Measurements from ENCODE around the gene COL27A1.

The COL27A1 gene

GRCh38 chr9:114287763-114288192, 132.4 kb downstream of the COL27A1 start:
- no peak for DNase-seq (ENCODE audit: low read depth)

DNA sequence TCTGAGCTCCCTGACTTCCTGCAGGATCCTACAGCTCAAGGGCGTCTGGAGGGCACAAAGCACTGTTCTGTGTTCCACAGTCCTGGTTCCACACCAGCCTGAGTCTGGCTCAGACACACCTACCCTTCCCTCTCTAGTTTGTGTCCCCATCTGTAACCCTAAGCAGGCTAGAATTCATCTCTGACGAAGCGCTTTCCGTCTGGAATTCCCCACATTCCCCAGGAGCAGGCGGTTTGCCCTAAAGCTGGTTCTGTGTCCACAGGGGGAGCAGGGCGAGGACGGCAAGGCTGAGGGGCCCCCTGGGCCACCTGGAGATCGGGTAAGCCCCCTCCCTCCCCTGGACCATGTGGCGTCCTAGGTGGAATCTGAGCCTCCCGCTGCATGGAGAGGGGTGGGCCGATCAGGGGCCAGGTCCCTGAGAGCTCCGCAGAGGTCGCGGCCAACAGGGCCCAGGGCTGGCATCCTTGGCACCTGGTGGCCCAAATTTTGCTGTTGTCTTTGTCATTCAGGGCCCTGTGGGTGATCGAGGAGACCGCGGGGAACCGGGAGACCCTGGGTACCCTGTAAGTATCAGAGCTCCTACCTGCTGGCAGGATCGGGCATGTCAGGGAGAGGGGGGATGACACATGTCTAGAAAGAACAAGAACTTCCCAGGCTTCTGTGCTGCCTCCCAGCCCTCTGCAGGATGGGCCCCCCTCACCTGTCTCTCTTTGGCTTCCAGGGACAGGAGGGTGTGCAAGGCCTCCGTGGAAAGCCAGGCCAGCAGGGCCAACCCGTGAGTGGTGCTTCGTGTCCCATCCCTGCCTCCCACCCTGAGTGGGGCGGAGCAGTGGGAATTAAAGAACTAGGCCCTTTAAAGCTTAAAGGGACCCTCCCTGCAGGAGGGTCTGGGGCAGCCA, 133.1 kb downstream of the COL27A1 start:
- peak; percentile 89 for DNase-seq (ENCODE audit: low read depth)

DNA sequence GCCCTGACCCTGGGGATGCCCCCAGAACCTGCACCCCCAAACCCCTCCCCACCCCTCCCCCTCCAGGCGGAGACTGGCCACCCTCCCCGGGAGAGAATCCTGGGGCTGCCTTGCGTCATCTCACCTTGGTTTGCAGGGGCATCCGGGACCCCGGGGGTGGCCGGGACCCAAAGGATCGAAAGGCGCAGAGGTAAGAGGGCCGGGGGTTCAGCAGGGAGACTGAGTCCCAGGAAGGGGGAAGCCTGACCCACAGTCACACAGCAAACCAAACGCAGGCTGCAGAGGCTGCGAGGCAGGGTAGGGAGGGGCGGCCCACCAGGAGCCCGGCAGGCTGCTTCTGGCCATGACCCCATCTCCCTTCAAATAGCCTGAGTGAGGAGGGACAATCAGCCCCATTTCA, 133.8 kb downstream of the COL27A1 start:
- no peak for DNase-seq (ENCODE audit: low read depth)

DNA sequence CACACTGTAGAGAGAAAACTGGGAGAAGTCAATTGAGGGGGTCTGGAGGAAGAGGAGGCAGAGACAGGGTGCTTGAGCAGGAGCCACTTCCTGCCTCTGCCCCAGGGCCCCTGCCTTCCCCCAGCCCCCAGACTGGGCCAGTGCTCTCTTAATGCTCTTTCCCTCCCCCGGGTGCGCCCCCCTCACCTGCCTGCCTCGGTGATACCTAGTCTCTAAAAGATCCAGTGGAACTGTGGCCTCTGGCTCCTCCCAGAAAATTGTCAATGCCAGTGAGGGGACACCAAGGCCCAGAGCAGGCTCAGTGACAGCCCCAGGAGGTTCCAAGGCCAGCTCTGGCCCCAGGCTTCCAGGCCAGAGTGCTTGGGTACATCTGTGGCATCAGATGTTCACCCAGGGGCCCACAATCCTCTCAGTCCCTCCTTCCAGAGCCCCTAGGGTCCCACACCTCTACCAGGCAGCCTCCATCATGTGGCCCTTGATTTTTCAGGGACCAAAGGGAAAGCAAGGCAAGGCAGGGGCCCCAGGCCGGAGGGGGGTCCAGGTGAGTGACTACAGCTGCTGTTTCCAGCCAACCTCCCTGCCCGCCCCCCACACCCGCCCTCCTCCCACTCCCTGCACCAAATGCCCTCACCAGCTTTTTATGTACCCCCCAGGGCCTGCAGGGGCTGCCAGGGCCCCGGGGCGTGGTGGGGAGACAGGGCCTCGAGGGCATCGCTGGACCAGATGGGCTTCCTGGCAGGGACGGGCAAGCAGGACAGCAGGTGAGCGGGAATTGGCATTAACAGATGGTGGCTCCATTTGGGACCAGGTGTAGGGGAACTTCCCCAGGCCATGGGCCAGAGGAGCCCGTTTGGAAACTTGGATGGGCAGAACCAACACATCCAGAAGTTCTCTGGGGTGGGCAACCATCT, 134.5 kb downstream of the COL27A1 start:
- DNase-seq (ENCODE audit: low read depth) = no peak

DNA sequence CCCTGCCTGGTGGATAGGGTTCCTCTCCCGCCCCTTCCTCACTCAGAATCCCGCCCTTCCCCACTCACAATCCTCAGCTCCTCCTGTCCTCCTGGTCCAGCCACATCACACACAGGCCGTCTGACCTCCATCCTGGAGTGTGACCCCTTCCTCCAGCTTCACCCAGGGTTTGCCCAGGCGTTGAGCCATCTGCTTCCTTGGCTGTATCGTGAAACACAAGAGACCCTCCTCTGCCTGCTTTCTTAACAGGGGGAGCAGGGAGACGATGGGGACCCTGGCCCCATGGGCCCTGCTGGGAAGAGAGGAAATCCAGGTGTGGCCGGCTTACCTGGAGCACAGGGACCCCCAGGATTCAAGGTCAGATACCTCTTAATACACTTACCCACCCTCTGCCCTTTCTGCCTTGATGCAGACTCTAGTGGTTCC, 135.2 kb downstream of the COL27A1 start:
- DNase-seq (ENCODE audit: low read depth) = no peak

DNA sequence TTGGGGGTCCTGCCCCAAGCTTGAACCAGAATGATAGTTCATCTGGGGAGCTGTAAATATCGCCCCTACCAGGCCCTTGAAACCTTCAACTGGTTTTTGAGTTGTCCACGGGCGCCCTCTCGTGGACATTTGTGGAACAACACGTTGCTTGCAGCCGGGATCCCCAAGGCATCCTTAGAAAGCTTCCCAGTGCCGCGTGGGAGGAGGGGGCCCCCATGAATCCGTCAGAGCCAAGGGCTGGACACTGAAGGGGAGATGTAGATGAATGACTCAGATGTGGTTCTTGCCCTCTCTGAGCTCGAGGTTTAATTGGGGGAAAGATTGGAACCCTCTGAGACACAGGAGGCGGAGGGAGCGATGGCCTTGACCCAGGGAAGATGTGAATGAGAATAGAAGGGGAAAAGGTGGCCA, 135.7 kb downstream of the COL27A1 start:
- DNase-seq (ENCODE audit: low read depth) = peak; percentile 76

- no peak for DNase-seq (ENCODE audit: low read depth)
Measured at GRCh38 chr9:114291886-114292590, 136.7 kb downstream of the COL27A1 start.

- no peak for DNase-seq (ENCODE audit: low read depth)
Measured at GRCh38 chr9:114294664-114295063, 139.3 kb downstream of the COL27A1 start.

- no peak for DNase-seq (ENCODE audit: low read depth)
Measured at GRCh38 chr9:114296338-114296737, 141.0 kb downstream of the COL27A1 start.

GRCh38 chr9:114299286-114300152, 144.2 kb downstream of the COL27A1 start:
- no peak for DNase-seq (ENCODE audit: low read depth)

DNA sequence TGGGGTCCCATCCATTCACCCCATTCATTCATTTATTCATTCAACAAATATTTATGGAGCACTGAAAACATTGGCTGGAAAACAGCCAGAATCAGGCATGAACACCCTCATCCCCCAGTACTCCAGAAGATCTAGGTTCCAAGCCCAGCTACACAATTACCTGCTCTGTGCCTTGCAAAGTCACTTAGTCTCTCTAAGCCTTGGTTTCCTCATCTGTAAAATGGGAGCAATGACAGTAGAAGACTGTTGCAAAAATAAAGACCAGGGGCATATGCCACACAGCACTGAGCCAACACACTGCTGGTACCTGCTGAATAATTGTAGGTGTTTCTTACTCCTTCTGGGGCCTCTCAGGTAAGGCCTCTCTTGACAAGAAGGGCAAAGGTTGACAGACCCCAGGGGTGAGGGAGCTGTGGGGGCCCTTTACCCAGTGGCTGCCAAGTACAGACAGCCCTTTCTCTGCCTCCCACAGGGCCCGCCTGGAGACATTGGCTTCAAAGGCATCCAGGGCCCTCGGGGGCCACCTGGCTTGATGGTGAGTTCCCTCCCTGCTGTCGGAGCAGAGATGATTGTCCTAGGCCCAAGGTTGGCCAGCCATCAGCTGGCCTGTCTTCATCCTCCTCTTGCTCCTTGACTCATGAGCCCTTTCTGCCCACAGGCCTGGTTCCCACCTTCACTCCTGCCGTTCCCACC, 145.0 kb downstream of the COL27A1 start:
- no peak for DNase-seq (ENCODE audit: low read depth)

- no peak for DNase-seq (ENCODE audit: low read depth)
Measured at GRCh38 chr9:114300846-114301797, 145.8 kb downstream of the COL27A1 start.

GRCh38 chr9:114301798-114302565, 146.6 kb downstream of the COL27A1 start:
- no peak for DNase-seq (ENCODE audit: low read depth)

DNA sequence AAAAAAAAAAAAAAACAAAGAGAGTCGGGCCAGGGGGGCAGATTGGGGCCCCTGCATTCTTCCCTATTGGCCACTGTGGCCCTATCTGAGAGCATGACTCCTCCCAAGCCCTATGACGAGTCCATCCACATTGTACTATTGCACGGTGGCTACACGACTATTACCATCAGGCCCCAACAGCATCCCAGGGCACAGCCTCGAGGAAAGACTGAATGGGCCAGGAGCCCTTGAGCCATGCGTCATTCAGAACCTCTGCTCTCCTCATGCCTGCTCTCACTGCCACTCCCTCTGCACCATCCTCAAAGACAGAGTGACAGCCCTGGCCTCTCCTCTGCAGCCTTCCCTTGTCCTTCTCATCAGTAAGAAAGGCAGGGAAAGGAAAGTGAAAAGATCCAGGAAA, 147.4 kb downstream of the COL27A1 start:
- DNase-seq (ENCODE audit: low read depth) = no peak

DNA sequence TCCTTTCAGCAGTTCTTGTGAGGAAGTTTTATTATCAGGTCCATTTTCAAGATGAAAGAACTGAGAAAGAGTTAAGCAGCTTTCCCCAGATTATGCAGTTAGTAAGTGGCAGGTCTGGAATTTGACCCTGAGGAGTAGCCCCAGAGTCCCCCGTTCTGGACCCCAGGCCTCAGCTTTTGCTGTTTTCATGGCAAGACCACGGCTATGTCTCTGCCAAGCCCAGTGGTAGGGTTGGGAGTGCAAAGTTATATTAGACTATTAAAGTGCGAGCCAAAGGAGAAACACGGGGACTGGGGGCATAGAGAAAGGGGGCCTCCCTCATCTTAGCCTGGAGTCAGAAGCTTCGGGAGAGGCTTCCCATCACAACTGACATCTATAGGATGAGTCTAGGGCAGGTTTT, 148.2 kb downstream of the COL27A1 start:
- no peak for DNase-seq (ENCODE audit: low read depth)

- no peak for DNase-seq (ENCODE audit: low read depth)
Measured at GRCh38 chr9:114303977-114304376, 148.6 kb downstream of the COL27A1 start.

DNA sequence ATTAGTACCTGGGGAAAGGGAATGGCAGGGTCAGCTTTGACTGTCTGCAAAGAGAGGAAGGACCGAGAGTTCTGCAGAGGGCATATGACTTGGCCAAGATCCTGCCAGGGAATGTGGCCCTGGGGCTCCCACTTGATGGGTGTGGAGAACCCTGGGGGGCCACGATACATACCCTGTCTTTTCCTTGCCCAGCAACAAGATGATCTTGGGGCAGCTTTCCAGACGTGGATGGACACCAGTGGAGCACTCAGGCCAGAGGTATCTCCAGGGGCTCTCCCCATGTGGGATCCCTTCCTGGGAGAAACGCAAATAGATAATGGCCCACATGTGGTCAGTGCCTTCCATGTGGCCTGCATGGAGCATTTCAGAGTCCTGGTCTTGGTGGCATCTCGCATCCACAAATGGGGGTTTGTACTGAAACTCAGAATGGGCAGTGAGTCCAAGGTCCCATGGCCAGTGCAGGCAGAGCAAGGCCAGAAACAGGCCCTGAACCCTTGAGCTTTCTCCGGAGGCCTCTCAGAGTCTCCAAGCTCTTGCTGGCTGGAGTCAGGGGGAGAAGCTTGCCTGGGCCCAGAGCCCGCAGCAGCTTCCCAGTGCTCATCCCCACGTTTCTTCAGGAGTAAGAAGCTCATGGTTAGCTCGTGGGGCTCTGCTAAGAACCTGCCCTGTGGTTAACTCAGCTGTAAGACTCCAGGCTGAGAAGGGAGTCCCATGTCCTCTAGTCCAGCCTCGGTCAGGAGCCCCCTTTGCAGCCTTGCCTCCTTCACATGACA, 149.3 kb downstream of the COL27A1 start:
- DNase-seq (ENCODE audit: low read depth) = no peak

DNA sequence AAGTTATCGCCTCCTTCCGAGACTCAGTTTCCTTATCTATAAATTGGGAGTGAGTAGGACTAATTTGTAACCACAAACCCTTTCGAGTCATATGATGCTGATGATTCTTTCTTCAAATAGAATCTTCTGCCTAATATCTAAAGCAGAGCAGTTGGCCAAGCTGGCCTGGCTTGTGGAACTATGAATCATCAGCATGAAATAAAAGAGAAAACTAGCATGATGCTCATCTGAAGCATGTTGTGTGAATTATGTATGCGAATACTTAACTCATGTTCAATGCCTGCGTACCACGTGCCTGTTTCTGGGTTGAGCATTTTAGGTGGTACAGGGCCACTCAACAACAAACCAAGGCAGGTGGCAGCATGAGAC, 152.5 kb downstream of the COL27A1 start:
- no peak for DNase-seq (ENCODE audit: low read depth)
